Measurements from ENCODE around the gene GPR15LG.

- TF ChIP-seq ZNF558 (tag by site-specific recombination; IDR thresholded peaks at IDR 0.05) (no peak), ZNF138 (tag by site-specific recombination; IDR thresholded peaks at IDR 0.05; ENCODE audit: borderline replicate concordance) (no peak), ZBTB8A (tag by site-specific recombination; IDR thresholded peaks at IDR 0.05) (no peak), KLF8 (tag by site-specific recombination; IDR thresholded peaks at IDR 0.05) (no peak), GLI4 (tag by site-specific recombination; IDR thresholded peaks at IDR 0.05) (no peak), CTCF (tag by site-specific recombination; IDR thresholded peaks at IDR 0.05) (no peak), ZNF785 (tag by site-specific recombination; IDR thresholded peaks at IDR 0.05) (no peak), ZBTB21 (tag by site-specific recombination; IDR thresholded peaks at IDR 0.05) (no peak), ZBTB44 (tag by site-specific recombination; IDR thresholded peaks at IDR 0.05) (no peak), SP7 (tag by site-specific recombination; IDR thresholded peaks at IDR 0.05) (no peak), GLIS1 (tag by site-specific recombination; IDR thresholded peaks at IDR 0.05) (no peak), ZNF623 (tag by site-specific recombination; IDR thresholded peaks at IDR 0.05) (no peak), ZNF677 (tag by site-specific recombination; IDR thresholded peaks at IDR 0.05) (no peak)
- TF ChIP-seq, protein P1, sequence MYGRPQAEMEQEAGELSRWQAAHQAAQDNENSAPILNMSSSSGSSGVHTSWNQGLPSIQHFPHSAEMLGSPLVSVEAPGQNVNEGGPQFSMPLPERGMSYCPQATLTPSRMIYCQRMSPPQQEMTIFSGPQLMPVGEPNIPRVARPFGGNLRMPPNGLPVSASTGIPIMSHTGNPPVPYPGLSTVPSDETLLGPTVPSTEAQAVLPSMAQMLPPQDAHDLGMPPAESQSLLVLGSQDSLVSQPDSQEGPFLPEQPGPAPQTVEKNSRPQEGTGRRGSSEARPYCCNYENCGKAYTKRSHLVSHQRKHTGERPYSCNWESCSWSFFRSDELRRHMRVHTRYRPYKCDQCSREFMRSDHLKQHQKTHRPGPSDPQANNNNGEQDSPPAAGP (tag by site-specific recombination; IDR thresholded peaks at IDR 0.05) = no peak
Measured at GRCh38 chr10:84230359-84230758, 56.8 kb downstream of the GPR15LG start.

Data from HEK293 (cell line).